HG03280 (cell line): ENCODE measurements around the gene SOCS3.

ENCODE experiments used
- ATAC-seq: cut with Tn5 transposase; IDR thresholded peaks from one replicate; pipeline ENCODE4 v1.9.1; 2021; ENCODE audit warnings: mild to moderate bottlenecking, moderate library complexity; ENCODE audit not compliant: unreplicated experiment

The SOCS3 gene

DNA sequence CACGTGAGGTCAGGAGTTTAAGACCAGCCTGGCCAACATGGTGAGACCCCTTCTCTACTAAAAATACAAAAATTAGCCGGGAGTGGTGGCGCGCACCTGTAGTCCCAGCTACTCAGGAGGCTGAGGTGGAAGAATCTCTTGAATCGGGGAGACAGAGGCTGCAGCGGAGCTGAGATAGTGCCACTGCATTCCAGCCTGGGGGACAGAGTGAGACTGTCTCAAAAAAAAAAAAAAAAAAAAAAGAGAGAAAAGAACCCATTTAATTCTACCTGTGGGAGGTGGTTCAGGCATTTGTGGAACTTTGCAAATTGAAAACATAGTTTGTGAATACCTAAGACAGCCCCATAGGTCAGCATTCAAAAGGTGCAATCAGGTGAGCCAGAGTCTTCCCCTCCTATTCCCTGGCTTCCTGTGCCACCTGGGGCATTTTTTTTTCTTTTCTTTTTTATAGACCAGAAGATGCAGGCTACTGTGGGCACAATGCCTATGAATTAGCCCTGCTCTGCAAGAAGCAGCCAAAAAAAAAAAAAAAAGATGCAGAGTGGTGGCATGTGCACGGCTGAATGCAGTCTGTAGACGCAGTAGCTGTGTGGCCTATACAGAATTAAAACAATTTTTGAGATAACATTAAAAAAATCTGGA lies 9.1 kb upstream of the SOCS3 start:
- no peak for ATAC-seq

DNA sequence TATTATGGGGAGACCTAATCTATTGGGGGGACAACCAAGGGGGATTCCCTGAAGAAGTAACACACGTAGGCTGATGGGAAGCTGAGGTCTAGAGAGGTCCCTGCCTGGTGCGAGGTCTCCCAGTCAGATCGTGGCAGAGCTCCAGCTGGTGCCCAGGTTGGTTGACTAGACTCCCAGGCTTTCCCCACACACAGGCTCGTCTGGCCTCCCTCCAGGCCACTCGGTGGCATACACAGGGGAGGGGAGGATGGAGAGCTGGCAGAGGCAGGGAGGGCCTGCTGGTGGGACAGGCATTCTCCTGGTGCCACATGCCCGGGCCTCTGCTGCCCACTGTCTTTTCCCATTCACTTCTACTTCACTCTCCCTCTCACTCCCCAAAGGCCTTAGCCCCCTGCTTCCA lies 8.5 kb upstream of the SOCS3 start:
- no peak for ATAC-seq

- no peak for ATAC-seq
Observed at GRCh38 chr17:78367193-78367592, 7.3 kb upstream of the SOCS3 start.

- no peak for ATAC-seq
Observed at GRCh38 chr17:78366109-78366848, 6.4 kb upstream of the SOCS3 start.

GRCh38 chr17:78365561-78366108 lies 5.8 kb upstream of the SOCS3 start:
- no peak for ATAC-seq

- ATAC-seq, result no peak
Observed at GRCh38 chr17:78364436-78365281, 4.8 kb upstream of the SOCS3 start.

- no peak for ATAC-seq
Observed at GRCh38 chr17:78362671-78363070, 2.8 kb upstream of the SOCS3 start.

DNA sequence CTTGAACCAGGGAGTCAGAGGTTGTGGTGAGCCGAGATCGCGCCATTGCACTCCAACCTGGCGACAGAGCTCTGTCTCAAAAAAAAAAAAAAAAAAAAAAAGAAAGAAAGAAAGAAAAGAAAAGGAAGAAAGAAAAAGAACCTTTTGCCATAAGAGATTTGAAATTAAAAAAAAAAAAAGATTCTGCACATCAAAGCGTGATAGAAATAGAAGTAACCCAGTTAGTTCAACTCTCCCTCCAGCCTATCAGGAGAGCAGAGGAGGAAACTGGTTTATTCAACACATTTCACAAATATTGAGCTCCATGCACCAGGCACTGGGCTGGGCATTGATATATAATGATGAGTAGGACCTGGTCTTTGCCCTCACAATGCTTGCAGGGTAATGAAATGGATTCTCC lies 2.4 kb upstream of the SOCS3 start:
- ATAC-seq, result no peak

GRCh38 chr17:78361225-78361701 lies 1.4 kb upstream of the SOCS3 start:
- no peak for ATAC-seq

DNA sequence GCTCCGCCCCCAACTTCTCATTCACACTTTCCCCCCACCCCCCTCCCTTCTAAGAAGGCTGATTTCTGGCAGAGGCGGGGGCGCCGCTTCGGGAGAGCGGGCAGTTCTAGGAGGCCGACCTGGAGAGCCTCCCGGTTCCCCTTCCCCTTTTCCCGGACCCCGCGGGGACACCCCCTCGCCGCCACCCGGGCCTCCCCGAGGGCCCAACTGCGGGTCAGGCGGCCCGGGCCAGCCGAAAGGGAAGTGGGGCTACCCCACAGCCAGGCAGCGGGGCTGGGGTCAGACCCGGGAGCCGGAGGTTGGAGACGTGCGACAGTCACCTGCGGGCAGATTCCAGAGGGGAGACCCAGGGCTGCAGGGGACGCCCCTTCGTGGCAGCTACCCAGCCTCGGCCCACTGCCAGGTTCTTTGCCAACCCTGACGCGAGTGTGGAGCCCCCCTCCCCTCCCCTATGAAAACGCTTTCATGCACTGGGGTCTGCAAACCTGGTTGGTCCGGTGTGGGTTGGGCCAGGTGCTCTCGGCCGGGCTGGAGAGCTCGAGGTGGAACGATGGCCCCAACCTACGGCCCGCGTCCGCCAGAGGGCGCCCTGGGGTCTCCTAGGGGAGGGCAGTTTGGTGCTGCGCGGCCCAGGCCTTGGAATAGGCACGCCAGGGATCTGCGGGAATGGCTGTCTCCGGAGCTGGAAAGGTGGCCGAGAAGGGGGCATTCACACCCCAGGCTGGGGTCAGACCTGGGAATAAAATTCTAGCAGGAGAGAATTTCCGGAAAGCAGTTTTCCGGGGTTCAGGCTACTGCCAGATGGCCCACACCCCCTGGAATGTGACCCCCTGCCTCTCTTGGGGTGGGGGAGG lies 721 bp upstream of the SOCS3 start:
- ATAC-seq, result peak; percentile 14

- ATAC-seq, result no peak
Observed at GRCh38 chr17:78359321-78359996, 418 bp downstream of the SOCS3 start.

- ATAC-seq, result no peak
Observed at GRCh38 chr17:78358538-78359320, 1.1 kb downstream of the SOCS3 start.

- ATAC-seq, result no peak
Observed at GRCh38 chr17:78357672-78358537, 2.0 kb downstream of the SOCS3 start.

GRCh38 chr17:78357177-78357586 lies 2.7 kb downstream of the SOCS3 start:
- no peak for ATAC-seq

- ATAC-seq, result peak; percentile 62
Observed at GRCh38 chr17:78356101-78356713, 3.7 kb downstream of the SOCS3 start.

- ATAC-seq, result no peak
Observed at GRCh38 chr17:78355701-78356100, 4.2 kb downstream of the SOCS3 start.

- no peak for ATAC-seq
Observed at GRCh38 chr17:78355045-78355641, 4.7 kb downstream of the SOCS3 start.
